Ammon's horn (tissue), 1 donor: ENCODE data around the gene PLEKHM3.

Source experiments
- DNase-seq: peaks from one replicate; pipeline ENCODE4 v3.0.0-alpha.2; 2016; ENCODE audit warnings: low spot score

PLEKHM3 gene

GRCh38 chr2:207860685-207861084 is 164.6 kb downstream of the PLEKHM3 start:
- DNase-seq: no peak

- no peak for DNase-seq
Observed at GRCh38 chr2:207855591-207855990, 169.7 kb downstream of the PLEKHM3 start.

- no peak for DNase-seq
Observed at GRCh38 chr2:207854484-207855440, 170.6 kb downstream of the PLEKHM3 start.

GRCh38 chr2:207852791-207853190 is 172.5 kb downstream of the PLEKHM3 start:
- DNase-seq: no peak

GRCh38 chr2:207849443-207849842 is 175.9 kb downstream of the PLEKHM3 start:
- DNase-seq: no peak

GRCh38 chr2:207848545-207848928 is 176.8 kb downstream of the PLEKHM3 start:
- DNase-seq: no peak

- no peak for DNase-seq
Observed at GRCh38 chr2:207847807-207848544, 177.4 kb downstream of the PLEKHM3 start.

GRCh38 chr2:207847098-207847806 is 178.1 kb downstream of the PLEKHM3 start:
- no peak for DNase-seq

- DNase-seq: no peak
Observed at GRCh38 chr2:207845202-207845864, 180.0 kb downstream of the PLEKHM3 start.

- DNase-seq: no peak
Observed at GRCh38 chr2:207844648-207845047, 180.7 kb downstream of the PLEKHM3 start.

GRCh38 chr2:207840101-207840500 is 185.2 kb downstream of the PLEKHM3 start:
- no peak for DNase-seq

GRCh38 chr2:207839575-207839974 is 185.8 kb downstream of the PLEKHM3 start:
- no peak for DNase-seq

GRCh38 chr2:207839028-207839427 is 186.3 kb downstream of the PLEKHM3 start:
- no peak for DNase-seq

- peak; percentile 37 for DNase-seq
Observed at GRCh38 chr2:207836521-207837133, 188.7 kb downstream of the PLEKHM3 start.

GRCh38 chr2:207835805-207836204 is 189.5 kb downstream of the PLEKHM3 start:
- no peak for DNase-seq

- DNase-seq: no peak
Observed at GRCh38 chr2:207833251-207833751, 192.0 kb downstream of the PLEKHM3 start.

GRCh38 chr2:207831584-207832248 is 193.6 kb downstream of the PLEKHM3 start:
- no peak for DNase-seq

- no peak for DNase-seq
Observed at GRCh38 chr2:207830778-207831438, 194.4 kb downstream of the PLEKHM3 start.

GRCh38 chr2:207828361-207829057 is 196.8 kb downstream of the PLEKHM3 start:
- no peak for DNase-seq
